GM20000 (cell line): Measurements from ENCODE around the gene MIF4GD.
"Not testable (repeated sequence)": the region's sequence is repeated elsewhere in the genome, so short reads cannot be mapped to it uniquely, and the experiment has no call there.

Experiments
- DNase-seq: peaks from one replicate; pipeline ENCODE4 v3.0.0; 2012; ENCODE audit warnings: low spot score
- TF ChIP-seq, protein P1 (sequence below): IDR thresholded peaks from 2 replicates; pipeline ENCODE4 v1.5.1; 2012; ENCODE audit warnings: mild to moderate bottlenecking, control low read depth; ENCODE audit errors: extremely low read depth, missing control alignments

Gene MIF4GD

DNA sequence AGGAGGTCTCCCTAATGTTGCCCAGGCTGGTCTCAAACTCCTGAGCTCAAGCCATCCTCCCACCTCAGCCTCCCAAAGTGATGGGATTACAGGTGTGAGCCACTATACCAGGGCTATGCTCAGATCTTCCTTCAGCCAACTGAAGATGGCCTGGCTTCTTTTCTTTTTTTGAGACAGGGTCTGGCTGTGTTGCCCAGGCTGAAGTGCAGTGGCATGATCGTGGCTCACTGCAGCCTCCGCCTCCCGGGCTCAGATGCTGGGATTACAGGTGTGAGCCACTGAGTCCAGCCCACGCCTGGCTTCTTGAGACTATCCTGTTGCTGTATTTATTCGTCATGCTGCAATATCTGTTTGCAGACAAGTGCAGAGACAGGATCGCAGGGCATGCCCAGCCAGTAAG lies 14.1 kb upstream of the MIF4GD start:
- DNase-seq: no peak
- TF ChIP-seq, protein P1, sequence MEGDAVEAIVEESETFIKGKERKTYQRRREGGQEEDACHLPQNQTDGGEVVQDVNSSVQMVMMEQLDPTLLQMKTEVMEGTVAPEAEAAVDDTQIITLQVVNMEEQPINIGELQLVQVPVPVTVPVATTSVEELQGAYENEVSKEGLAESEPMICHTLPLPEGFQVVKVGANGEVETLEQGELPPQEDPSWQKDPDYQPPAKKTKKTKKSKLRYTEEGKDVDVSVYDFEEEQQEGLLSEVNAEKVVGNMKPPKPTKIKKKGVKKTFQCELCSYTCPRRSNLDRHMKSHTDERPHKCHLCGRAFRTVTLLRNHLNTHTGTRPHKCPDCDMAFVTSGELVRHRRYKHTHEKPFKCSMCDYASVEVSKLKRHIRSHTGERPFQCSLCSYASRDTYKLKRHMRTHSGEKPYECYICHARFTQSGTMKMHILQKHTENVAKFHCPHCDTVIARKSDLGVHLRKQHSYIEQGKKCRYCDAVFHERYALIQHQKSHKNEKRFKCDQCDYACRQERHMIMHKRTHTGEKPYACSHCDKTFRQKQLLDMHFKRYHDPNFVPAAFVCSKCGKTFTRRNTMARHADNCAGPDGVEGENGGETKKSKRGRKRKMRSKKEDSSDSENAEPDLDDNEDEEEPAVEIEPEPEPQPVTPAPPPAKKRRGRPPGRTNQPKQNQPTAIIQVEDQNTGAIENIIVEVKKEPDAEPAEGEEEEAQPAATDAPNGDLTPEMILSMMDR: no peak

DNA sequence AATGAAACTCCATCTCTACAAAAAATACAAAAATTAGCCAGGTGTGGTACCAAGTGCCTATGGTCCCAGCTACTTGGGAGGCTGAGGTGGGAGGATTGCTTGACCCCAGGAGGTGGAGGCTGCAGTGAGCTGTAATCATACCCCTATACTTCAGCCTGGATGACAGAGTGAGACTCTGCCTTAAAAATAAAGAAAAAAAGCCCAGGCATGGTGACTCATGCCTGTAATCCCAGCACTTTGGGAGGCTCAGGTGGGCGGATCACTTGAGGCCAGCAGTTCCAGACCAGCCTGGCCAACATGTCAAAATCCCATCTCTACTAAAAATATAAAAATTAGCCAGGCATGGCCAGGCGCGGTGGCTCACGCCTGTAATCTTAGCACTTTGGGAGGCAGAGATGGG lies 9.2 kb upstream of the MIF4GD start:
- not testable (repeated sequence) for DNase-seq

DNA sequence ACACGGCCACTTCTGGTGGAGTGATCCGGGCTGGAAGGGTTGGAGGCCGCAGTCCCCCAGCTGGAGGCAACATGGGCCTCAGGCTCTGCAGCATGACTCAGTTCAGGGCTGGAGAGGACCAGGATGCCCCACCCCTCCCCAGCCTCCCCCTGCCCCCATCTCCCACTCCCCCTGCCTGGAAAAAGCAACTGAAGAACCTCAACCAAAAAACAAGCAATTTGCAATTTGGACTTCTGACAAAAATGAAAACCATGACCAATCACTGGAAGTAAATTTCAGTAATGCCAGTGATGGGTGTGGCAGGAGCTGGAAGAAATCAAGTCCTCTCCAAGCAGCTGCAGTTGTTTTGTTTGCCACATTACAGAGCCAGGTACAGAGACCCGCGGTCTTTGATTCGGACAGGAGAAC lies 6.6 kb upstream of the MIF4GD start:
- TF ChIP-seq, protein P1: no peak
- DNase-seq: no peak

DNA sequence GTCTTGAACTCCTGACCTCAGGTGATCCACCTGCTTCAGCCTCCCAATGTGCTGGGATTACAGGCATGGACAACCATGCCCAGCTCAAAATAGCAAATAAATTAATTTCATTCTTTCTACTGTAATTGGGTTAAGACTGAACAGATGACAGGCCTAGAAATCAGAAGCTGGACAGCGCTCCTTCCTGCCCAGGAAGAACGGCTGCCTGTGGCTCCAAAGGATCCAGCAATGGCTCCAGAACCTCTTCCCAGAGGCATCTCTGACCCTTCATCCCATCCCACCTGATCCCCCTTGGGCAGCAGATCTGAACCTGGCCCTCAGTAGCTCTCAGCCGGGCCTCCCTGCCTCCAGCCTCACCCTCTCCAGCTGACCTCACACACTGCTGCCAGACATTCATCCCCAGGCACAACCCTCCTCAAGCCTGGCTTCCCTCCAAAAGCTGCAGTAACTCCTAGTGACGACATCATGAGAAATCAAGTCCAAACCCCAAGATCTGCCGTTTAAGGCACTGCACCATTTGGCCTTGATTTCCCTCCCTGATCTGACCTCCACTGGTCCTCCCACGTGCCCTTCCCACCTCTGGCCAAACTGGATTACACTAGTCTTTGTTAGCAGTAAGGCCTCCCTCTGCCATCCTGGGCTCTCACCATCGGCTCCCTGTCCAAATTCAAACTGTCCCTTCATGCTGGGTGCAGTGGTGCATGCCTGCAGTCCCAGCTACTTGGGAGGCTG lies 3.1 kb upstream of the MIF4GD start:
- TF ChIP-seq, protein P1: no peak
- no peak for DNase-seq

DNA sequence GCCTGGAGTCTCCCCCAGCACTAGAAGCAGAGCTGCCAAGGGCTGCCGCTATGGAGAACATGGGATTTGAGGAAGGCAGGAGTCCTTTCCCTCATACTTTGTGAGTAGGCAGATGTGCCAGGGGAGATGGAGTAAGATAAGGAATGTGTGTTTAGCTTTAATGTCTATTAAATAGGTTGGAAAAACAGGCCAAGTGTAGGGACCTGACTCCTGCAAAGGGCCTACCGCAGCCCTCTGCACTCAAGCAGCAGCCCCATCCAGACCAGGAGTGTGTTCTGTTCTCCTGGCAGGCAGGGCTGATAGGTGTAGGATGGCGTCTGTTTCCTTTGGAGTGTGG lies 1.8 kb upstream of the MIF4GD start:
- DNase-seq: no peak
- TF ChIP-seq, protein P1: no peak

DNA sequence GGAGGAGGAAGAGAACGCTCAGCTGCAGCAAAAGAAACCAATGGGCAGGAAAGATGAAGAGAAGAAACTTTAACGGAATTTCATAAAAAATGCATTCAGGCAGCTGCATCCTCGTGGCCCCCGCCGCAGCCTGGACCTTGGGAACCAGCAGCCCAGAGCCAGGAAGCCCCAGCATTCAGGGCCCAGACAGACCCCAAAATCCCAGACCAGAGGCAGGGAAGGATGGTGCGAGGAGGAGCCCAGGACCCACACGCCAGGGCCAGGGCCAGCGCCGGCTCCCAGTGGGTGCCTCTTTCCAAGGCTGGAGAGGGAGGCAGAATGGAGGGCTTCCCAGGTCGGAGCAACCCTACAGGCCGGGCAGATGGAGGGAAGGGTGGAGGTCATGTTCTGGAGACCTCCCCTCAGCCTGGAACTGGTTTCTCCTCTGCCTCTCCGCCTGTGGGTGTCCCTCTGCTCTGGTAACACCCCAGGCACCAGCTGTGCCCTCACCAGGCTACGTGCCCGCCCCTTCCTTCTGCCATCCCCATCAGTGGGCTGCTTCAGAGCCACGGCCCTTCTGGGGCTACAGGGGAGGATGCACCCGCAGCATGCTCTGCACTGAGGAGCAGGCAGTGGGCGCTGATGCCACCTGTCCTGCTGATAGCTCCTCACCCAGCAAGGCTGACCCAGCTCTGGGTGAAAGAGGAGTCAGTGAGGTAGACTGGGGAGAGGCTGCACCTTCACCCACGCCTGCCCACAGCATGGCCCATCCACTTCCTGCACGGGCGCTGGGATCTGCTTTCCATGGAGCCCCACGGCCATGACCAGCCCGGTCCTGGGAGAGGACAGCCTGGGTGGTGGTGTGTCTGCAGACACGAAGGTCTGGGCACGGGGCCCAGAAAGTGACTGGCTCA lies 1.2 kb upstream of the MIF4GD start:
- TF ChIP-seq, protein P1: no peak
- DNase-seq: no peak

DNA sequence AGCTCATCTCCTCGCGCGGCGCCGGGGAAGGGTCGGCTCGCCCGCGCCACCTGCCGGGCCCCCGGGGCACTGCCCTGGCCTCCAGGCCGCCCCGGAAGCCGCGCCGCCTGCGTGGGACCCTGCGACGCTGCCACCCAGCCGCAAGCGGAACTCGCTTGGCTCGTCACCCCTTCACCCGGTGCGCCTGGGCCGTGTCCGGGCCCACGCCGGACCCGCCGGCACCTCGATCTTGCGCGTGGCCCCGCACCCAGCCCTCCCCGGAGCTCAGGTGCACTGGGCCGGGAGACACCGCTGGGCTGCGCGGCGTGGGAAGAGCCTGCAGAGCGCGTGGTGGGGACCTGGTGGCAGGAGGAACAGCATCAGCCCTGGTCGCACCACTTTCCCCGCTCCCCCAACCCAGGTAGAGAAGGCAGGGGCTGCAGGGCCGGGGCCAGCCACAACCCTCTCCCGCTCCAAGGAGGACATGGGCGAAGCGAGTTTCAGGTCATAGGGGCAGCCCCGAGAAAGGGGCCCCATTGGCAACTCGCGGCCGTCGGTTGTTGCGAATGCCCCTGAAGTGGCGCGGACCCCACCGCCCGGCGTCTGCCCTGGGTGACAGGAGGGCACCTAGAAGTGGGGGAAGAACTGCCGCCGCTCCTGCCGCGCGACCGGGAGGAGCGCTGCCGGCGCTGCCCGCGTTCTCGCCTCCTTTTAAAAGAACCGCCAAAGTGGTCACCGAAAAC lies 363 bp upstream of the MIF4GD start:
- peak; percentile 99 for DNase-seq
- TF ChIP-seq, protein P1: peak; percentile 91
